HEK293 (cell line): ENCODE data around the gene CPT1A.

Source experiments
- CTCF ChIA-PET: fragments of 350-600 bp; formaldehyde crosslinking; extraction: SDS; loops from one replicate; lab custom pipeline; 2021; ENCODE audit warnings: antibody characterized with exemption; lab: Yijun Ruan, JAX
- POLR2A ChIA-PET: fragments of 300-600 bp; formaldehyde crosslinking; extraction: SDS; loops from one replicate; lab custom pipeline; 2020; ENCODE audit warnings: antibody characterized with exemption, inconsistent platforms; lab: Yijun Ruan, JAX
- H3K27ac ChIP-seq: fragments of 200-500 bp; sonication (Bioruptor generic); 2 replicates; pipeline ENCODE4 v1.5.1; 2014; ENCODE audit warnings: low read depth, low read length, control low read depth, inconsistent platforms; ENCODE audit errors: extremely low read depth
- H3K36me3 ChIP-seq, 2 experiments: fragments of 200-500 bp in 1 of 2; sonication (Bioruptor generic) in 1 of 2; 1 replicate in 1 of 2; 2 replicates in 1 of 2; pipeline ENCODE4 v1.5.1; 2014 to 2017; ENCODE audit warnings: inconsistent platforms in 2 of 2, low read length in 2 of 2; ENCODE audit not compliant: control insufficient read depth in 2 of 2, insufficient read depth in 1 of 2
- H3K4me1 ChIP-seq: fragments of 200-500 bp; sonication (Bioruptor generic); 2 replicates; pipeline ENCODE4 v1.5.1; 2014; ENCODE audit warnings: mild to moderate bottlenecking, low read length, inconsistent platforms; ENCODE audit not compliant: control insufficient read depth, insufficient read depth
- H3K4me3 ChIP-seq: 2 replicates; pipeline ENCODE4 v1.5.1; 2011; ENCODE audit warnings: low read depth, mild to moderate bottlenecking, control low read depth, low read length, moderate library complexity
- H3K9me3 ChIP-seq: fragments of 200-500 bp; sonication (Bioruptor generic); 2 replicates; pipeline ENCODE4 v1.5.1; 2014; ENCODE audit warnings: low read depth, low read length, inconsistent platforms; ENCODE audit not compliant: control insufficient read depth, insufficient read depth
- FEZF1 ChIP-seq: fragments of 450-650 bp; formaldehyde crosslinking; IDR thresholded peaks from 2 replicates; pipeline ENCODE4 v1.5.1; 2016; ENCODE audit warnings: missing biosample characterization, missing genetic modification characterization
- GLI4 ChIP-seq: fragments of 450-650 bp; formaldehyde crosslinking; IDR thresholded peaks from 2 replicates; pipeline ENCODE4 v1.5.1; 2016; ENCODE audit warnings: missing biosample characterization, missing genetic modification characterization
- IKZF3 ChIP-seq: fragments of 450-650 bp; IDR thresholded peaks from 2 replicates; pipeline ENCODE4 v1.5.0; 2018; ENCODE audit warnings: missing biosample characterization, mild to moderate bottlenecking, missing genetic modification characterization, moderate library complexity
- KLF16 ChIP-seq: fragments of 450-650 bp; formaldehyde crosslinking; IDR thresholded peaks from 2 replicates; pipeline ENCODE4 v1.5.1; 2017; ENCODE audit warnings: missing biosample characterization, missing genetic modification characterization
- ZBTB21 ChIP-seq: fragments of 450-650 bp; formaldehyde crosslinking; IDR thresholded peaks from 2 replicates; pipeline ENCODE4 v1.5.1; 2017; ENCODE audit warnings: missing biosample characterization, missing genetic modification characterization
- ZBTB7A ChIP-seq: fragments of 450-650 bp; formaldehyde crosslinking; IDR thresholded peaks from 2 replicates; pipeline ENCODE4 v1.5.1; 2016; ENCODE audit warnings: low read depth, missing biosample characterization, missing genetic modification characterization
- ZNF146 ChIP-seq: fragments of 450-650 bp; formaldehyde crosslinking; IDR thresholded peaks from 2 replicates; pipeline ENCODE4 v1.5.1; 2016; ENCODE audit warnings: missing biosample characterization, missing genetic modification characterization
- ZNF23 ChIP-seq: fragments of 450-650 bp; formaldehyde crosslinking; IDR thresholded peaks from 2 replicates; pipeline ENCODE4 v1.5.1; 2016; ENCODE audit warnings: missing biosample characterization, missing genetic modification characterization, borderline replicate concordance
- ZNF266 ChIP-seq: fragments of 450-650 bp; formaldehyde crosslinking; IDR thresholded peaks from 2 replicates; pipeline ENCODE4 v1.5.1; 2016; ENCODE audit warnings: missing biosample characterization, missing genetic modification characterization, low read depth
- ZNF404 ChIP-seq: fragments of 450-650 bp; formaldehyde crosslinking; IDR thresholded peaks from 2 replicates; pipeline ENCODE4 v1.5.1; 2017; ENCODE audit warnings: missing biosample characterization, missing genetic modification characterization
- ZNF426 ChIP-seq: fragments of 450-650 bp; formaldehyde crosslinking; IDR thresholded peaks from 2 replicates; pipeline ENCODE4 v1.5.1; 2017; ENCODE audit warnings: missing biosample characterization, missing genetic modification characterization, mild to moderate bottlenecking, inconsistent platforms, moderate library complexity
- ZNF501 ChIP-seq: fragments of 450-650 bp; formaldehyde crosslinking; IDR thresholded peaks from 2 replicates; pipeline ENCODE4 v1.5.1; 2016; ENCODE audit warnings: missing biosample characterization, missing genetic modification characterization
- ZNF561 ChIP-seq: fragments of 450-650 bp; IDR thresholded peaks from 2 replicates; pipeline ENCODE4 v1.5.1; 2018; ENCODE audit warnings: missing biosample characterization, missing genetic modification characterization, borderline replicate concordance
- ZNF623 ChIP-seq: fragments of 450-650 bp; formaldehyde crosslinking; IDR thresholded peaks from 2 replicates; pipeline ENCODE4 v1.5.1; 2016; ENCODE audit warnings: missing biosample characterization, missing genetic modification characterization
- ZNF629 ChIP-seq: fragments of 450-650 bp; formaldehyde crosslinking; IDR thresholded peaks from 2 replicates; pipeline ENCODE4 v1.5.1; 2017; ENCODE audit warnings: missing biosample characterization, missing genetic modification characterization
- ZNF670 ChIP-seq: fragments of 450-650 bp; formaldehyde crosslinking; IDR thresholded peaks from 2 replicates; pipeline ENCODE4 v1.5.1; 2016; ENCODE audit warnings: missing biosample characterization, missing genetic modification characterization, low read depth
- ZSCAN23 ChIP-seq: fragments of 450-650 bp; formaldehyde crosslinking; IDR thresholded peaks from 2 replicates; pipeline ENCODE4 v1.5.1; 2016; ENCODE audit warnings: missing biosample characterization, missing genetic modification characterization
- ZXDB ChIP-seq: fragments of 450-650 bp; formaldehyde crosslinking; IDR thresholded peaks from 2 replicates; pipeline ENCODE4 v1.5.1; 2016; ENCODE audit warnings: missing biosample characterization, missing genetic modification characterization
- TF ChIP-seq, protein P1 (sequence below): fragments of 450-650 bp; formaldehyde crosslinking; IDR thresholded peaks from 2 replicates; pipeline ENCODE4 v1.5.1; 2017; ENCODE audit warnings: missing biosample characterization, missing genetic modification characterization
- TF ChIP-seq, protein P2 (sequence below): fragments of 450-650 bp; formaldehyde crosslinking; IDR thresholded peaks from 2 replicates; pipeline ENCODE4 v1.5.1; 2016; ENCODE audit warnings: missing biosample characterization, missing genetic modification characterization
- TF ChIP-seq, protein P3 (sequence below): fragments of 450-650 bp; formaldehyde crosslinking; IDR thresholded peaks from 2 replicates; pipeline ENCODE4 v1.5.1; 2016; ENCODE audit warnings: missing biosample characterization, missing genetic modification characterization
- TF ChIP-seq, protein P4 (sequence below): fragments of 450-650 bp; formaldehyde crosslinking; IDR thresholded peaks from 2 replicates; pipeline ENCODE4 v1.5.1; 2017; ENCODE audit warnings: missing biosample characterization, missing genetic modification characterization
- TF ChIP-seq, protein P5 (sequence below): fragments of 450-650 bp; formaldehyde crosslinking; IDR thresholded peaks from 2 replicates; pipeline ENCODE4 v1.5.1; 2017; ENCODE audit warnings: missing biosample characterization, missing genetic modification characterization

Gene CPT1A

DNA sequence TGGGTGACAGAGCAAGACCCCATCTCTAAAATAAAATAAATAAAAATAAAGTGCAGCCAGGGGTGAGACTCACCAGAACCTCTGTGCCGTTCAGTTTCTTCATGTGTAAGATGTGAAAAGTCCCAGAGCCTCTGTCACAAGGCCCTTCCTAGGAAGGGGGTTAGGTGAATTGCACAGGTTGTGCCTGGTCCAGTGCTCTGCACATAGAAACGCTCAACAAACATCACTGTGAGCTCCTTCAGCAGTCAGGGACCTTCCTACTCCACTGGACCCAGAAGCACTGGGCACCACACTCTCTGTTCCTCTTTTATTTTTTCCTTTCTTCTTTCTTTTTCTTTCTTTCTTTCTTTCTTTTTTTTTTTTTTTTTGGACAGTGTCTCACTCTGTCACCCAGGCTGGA is 39.6 kb upstream of the CPT1A start:
- H3K4me1 ChIP-seq: no peaks in the 10 kb centered on the region
- no peaks in the 10 kb centered on the region; a peak in 1 of 3 replicates for H3K36me3 ChIP-seq
- no peaks in the 10 kb centered on the region for H3K9me3 ChIP-seq
- ChIA-PET POLR2A (no interaction called here), CTCF (no interaction called here)
- no peak overlapping the region for H3K27ac ChIP-seq
- no peak overlapping the region for H3K4me3 ChIP-seq
- TF ChIP-seq ZNF561 (tag by site-specific recombination) (no peak), ZNF146 (tag by site-specific recombination) (no peak), FEZF1 (no peak)
- TF ChIP-seq, protein P1, sequence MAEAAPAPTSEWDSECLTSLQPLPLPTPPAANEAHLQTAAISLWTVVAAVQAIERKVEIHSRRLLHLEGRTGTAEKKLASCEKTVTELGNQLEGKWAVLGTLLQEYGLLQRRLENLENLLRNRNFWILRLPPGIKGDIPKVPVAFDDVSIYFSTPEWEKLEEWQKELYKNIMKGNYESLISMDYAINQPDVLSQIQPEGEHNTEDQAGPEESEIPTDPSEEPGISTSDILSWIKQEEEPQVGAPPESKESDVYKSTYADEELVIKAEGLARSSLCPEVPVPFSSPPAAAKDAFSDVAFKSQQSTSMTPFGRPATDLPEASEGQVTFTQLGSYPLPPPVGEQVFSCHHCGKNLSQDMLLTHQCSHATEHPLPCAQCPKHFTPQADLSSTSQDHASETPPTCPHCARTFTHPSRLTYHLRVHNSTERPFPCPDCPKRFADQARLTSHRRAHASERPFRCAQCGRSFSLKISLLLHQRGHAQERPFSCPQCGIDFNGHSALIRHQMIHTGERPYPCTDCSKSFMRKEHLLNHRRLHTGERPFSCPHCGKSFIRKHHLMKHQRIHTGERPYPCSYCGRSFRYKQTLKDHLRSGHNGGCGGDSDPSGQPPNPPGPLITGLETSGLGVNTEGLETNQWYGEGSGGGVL (tag by site-specific recombination): no peak
- TF ChIP-seq, all 188 proteins: peak for 0

DNA sequence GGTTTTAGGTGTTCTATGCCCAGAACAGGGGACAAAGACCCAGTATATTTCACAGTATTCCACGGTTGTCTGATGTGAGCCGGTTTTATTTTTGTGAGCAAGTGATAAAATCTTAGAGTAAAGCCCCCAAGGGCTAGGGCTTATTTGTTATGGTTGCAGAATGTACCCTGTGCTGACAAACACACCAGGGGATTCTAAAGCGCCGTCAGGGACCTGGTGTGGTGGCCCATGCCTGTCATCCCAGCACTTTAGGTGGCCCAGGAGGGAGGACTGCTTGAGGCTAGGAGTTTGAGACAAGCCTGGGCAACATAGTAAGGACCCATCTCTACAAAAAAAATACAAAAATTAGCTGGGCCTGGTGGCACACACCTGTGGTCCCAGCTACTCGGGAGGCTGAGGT is 39.1 kb upstream of the CPT1A start:
- Histone ChIP-seq H3K9me3 (no peaks in the 10 kb centered on the region), H3K36me3 (no peaks in the 10 kb centered on the region; a peak in 1 of 3 replicates), H3K4me3 (no peak overlapping the region), H3K27ac (no peak overlapping the region), H3K4me1 (no peaks in the 10 kb centered on the region)
- ChIA-PET POLR2A (interaction anchor here (0.7 to 0.9 kb wide), 2 partner anchors 9 to 801 kb away, joined by 4 read pairs; no protein-coding TSS in a partner anchor), CTCF (no interaction called here)
- TF ChIP-seq ZNF501: no peak
- no peak for TF ChIP-seq FEZF1
- TF ChIP-seq KLF16 (tag by site-specific recombination): no peak
- no peak for TF ChIP-seq ZBTB21 (tag by site-specific recombination)
- no peak for TF ChIP-seq ZSCAN23
- no peak for TF ChIP-seq ZXDB (tag by site-specific recombination)
- TF ChIP-seq, all 188 proteins: peak for 0

DNA sequence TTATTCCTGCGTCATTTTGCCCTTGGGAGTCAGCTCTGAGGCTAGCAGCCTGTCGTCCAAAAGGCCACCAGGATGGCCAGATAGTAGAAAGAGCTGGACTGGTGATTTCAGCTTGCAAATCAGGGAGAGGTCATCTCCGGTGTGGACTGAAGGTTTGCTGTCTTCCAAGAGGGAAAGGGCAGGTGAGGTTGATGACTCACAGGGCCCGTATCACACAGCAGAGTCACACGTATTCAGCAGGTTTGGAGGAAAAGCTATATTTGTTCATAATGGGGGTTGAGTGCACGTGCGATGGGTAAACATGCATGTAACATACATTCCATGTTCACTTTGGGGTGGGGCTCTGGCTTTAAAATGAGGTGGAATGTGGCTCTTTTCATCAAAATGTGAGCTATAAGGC is 36.3 kb upstream of the CPT1A start:
- Histone ChIP-seq H3K4me1 (no peaks in the 10 kb centered on the region), H3K9me3 (no peaks in the 10 kb centered on the region), H3K36me3 (no peaks in the 10 kb centered on the region; a peak in 1 of 3 replicates), H3K27ac (no peak overlapping the region), H3K4me3 (no peak overlapping the region)
- POLR2A ChIA-PET: no interaction called here
- TF ChIP-seq ZBTB7A (tag by site-specific recombination) (no peak), ZNF629 (tag by site-specific recombination) (no peak), ZNF426 (no peak), IKZF3 (tag by site-specific recombination) (no peak), ZNF623 (no peak), ZNF266 (tag by site-specific recombination) (no peak), ZNF23 (no peak), ZNF404 (tag by site-specific recombination) (no peak), GLI4 (tag by site-specific recombination) (no peak), ZNF670 (tag by site-specific recombination) (no peak)
- TF ChIP-seq, protein P2, sequence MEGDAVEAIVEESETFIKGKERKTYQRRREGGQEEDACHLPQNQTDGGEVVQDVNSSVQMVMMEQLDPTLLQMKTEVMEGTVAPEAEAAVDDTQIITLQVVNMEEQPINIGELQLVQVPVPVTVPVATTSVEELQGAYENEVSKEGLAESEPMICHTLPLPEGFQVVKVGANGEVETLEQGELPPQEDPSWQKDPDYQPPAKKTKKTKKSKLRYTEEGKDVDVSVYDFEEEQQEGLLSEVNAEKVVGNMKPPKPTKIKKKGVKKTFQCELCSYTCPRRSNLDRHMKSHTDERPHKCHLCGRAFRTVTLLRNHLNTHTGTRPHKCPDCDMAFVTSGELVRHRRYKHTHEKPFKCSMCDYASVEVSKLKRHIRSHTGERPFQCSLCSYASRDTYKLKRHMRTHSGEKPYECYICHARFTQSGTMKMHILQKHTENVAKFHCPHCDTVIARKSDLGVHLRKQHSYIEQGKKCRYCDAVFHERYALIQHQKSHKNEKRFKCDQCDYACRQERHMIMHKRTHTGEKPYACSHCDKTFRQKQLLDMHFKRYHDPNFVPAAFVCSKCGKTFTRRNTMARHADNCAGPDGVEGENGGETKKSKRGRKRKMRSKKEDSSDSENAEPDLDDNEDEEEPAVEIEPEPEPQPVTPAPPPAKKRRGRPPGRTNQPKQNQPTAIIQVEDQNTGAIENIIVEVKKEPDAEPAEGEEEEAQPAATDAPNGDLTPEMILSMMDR: no peak
- TF ChIP-seq, protein P3, sequence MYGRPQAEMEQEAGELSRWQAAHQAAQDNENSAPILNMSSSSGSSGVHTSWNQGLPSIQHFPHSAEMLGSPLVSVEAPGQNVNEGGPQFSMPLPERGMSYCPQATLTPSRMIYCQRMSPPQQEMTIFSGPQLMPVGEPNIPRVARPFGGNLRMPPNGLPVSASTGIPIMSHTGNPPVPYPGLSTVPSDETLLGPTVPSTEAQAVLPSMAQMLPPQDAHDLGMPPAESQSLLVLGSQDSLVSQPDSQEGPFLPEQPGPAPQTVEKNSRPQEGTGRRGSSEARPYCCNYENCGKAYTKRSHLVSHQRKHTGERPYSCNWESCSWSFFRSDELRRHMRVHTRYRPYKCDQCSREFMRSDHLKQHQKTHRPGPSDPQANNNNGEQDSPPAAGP: no peak
- TF ChIP-seq, protein P4, sequence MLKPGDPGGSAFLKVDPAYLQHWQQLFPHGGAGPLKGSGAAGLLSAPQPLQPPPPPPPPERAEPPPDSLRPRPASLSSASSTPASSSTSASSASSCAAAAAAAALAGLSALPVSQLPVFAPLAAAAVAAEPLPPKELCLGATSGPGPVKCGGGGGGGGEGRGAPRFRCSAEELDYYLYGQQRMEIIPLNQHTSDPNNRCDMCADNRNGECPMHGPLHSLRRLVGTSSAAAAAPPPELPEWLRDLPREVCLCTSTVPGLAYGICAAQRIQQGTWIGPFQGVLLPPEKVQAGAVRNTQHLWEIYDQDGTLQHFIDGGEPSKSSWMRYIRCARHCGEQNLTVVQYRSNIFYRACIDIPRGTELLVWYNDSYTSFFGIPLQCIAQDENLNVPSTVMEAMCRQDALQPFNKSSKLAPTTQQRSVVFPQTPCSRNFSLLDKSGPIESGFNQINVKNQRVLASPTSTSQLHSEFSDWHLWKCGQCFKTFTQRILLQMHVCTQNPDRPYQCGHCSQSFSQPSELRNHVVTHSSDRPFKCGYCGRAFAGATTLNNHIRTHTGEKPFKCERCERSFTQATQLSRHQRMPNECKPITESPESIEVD: no peak
- TF ChIP-seq, protein P5, sequence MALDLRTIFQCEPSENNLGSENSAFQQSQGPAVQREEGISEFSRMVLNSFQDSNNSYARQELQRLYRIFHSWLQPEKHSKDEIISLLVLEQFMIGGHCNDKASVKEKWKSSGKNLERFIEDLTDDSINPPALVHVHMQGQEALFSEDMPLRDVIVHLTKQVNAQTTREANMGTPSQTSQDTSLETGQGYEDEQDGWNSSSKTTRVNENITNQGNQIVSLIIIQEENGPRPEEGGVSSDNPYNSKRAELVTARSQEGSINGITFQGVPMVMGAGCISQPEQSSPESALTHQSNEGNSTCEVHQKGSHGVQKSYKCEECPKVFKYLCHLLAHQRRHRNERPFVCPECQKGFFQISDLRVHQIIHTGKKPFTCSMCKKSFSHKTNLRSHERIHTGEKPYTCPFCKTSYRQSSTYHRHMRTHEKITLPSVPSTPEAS (tag by site-specific recombination): no peak
- CTCF ChIA-PET: interaction anchor here (0.6 kb wide), 1 partner anchor 194 kb away, joined by 3 read pairs; no protein-coding TSS in a partner anchor
